GM19438 (cell line): ENCODE results near the gene HOXB3.

Experiments
- ATAC-seq: cut with Tn5 transposase; IDR thresholded peaks from one replicate; pipeline ENCODE4 v1.9.1; 2021; ENCODE audit warnings: low read depth; ENCODE audit not compliant: unreplicated experiment

The HOXB3 gene

DNA sequence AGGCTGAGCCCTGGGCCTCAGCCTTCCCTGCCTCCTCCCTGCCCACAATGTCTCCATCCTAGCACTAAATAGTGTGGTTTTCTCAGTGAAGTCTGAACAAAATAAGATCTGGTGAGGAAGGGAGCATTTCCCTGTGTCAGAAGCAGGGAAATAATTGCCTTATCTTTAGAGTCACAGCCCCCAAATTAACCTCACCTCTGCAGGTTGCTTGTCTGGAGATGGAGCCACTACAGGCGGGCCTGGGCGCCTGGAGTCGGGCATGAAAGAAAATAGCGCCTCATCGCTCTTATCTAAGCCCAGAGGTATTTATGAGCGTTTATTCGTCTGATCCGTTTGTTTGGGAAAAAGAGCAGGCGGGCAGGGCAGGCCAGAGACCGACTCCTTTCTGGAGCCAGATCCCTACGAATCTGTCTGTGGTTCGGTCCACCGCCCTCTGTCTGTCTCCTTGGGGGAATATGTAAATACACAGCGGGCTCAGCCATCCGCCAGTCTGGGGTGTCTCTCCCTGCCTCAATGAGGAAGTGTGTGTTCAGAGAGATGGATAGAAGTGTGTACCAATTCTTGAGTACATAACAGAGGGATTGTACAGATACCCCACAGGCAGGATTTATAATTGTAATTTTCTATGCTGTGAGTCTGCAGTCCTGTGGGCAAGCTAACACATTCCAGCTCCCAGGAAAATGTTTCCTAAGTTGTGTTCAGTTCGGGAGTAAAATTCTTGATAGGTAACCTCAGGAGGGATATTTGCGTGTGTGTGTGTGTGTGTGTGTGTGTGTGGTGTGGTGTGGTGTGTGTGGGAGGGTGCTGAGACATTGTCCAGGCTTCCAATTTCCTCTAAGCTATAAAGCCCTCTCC, 10.4 kb upstream of the HOXB3 start:
- ATAC-seq = no peak

DNA sequence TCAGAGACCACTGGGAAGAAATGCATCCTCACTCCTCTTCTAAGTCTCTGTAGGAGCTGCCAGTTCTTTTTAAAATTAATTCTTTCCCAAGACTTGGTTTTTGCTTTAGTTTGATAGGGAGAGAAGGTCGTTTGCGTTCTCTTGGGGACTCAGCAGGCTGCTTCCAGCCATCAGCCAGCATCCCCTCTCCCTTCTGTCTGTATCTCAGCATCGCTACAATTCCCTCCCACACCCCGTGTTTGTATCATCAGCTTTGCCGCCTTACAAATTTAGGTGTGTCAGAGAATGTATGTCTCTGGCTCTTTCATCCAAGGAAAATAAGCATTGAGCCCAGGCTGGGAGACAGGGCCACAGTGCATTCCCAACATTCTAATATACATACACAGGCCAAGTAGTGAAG, 9.3 kb upstream of the HOXB3 start:
- no peak for ATAC-seq

DNA sequence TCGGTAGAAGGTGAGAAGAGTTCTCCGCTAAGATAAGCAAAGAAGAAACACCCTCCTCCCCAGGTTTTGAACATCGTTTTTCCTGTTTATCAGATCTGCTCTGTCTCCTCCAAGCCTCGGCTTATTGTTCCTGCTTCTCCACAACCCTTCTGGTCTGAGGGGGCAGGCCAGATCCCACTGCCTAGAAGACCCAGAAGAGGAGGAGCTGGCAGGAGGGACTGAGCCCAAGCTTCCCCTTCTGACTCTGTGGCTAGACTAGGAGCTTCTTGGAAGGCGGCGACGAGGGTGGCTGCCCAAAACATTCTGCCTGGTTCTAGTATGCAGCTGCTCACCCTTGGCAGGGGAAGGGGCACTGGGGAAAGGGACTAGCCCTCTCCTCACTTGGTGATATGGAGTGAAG, 8.7 kb upstream of the HOXB3 start:
- no peak for ATAC-seq

DNA sequence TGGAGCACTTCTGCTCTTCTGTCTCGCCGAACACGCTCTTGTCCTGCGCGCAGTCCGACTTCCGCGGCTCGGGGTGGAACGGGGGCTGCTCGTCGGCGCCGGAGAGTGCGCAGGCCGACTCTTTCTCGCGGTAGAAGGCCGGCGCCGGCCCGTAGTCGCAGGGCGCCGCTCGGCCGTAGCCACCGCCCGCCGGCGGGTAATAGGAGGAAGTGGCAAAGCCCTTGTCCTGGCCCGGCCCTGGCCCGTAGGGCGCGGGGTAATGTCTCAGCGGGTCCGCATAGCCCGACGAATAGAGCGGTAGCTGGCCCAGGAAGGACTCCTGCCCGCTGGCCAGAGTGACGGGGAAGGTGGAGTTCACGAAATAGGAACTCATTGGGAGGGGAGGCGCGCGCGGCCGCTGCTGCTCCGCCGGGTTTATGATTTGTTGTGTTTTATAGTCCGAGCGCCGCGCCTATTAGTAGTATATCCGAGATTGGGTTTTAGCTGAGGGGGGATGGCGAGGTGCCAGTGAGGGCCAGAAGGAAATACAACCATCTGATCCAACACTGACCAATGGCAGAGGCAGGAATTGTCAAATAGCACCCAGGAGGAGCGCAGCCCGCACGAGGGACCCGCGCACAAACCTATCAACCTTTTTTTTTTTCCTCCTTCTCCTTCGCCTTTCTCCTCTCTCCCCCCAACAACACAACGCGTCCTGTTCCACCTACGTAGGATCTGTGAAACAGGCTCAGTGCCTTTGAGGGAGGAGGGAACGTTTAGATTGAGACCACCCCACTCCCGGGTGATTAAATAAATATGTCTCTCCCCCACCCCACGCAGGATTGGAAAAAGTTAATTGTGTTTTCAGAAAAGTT, 8.0 kb upstream of the HOXB3 start:
- no peak for ATAC-seq

DNA sequence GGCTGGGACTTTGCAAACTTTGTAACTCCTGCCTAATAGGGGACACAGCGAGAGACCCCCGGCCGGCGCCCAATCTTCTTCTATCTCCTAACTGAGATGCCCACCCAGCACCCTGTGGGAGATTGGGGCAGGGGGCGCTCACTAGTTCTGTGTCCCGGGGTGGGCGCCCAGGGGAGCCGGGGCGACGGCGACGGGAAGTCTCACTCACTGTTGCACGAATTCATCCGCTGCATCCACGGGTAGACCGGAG, 7.4 kb upstream of the HOXB3 start:
- no peak for ATAC-seq

DNA sequence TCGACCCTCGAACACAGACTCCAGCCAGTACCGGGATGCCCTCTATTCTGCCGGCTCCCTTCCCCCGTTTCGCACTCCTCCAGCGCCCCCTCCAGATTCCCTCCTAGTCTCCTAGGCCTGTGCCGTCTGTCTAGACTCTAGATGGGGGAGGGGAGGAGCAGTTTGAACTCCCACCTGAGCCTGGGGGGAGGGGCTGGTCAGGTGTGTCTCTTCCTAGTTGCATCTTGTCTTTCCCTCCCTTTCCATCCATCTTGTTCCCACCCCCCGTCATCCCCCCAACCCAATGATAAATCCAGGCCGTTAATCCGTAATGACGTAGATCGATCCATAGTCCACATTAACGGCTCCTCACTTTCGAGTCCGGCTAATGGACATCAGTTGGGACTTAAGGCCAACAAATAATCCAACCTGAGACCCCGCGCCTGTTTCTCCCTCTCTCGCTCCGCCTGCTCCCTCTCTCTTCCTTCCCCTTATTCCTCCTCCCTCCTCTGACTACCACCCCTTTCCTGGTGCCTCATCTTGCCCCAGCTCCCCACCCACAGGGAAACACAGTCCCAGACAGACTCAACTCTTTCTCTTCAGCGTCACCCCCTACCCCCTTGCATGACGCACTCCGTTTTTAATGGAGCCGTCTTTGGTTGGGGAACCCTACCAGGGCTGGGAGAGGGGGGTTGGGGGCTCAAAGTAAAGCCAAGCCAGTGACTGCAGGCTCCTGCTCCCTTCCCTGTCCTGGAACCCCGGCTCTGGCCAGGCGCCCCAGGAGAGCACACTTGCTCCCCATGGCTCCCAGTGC, 6.9 kb upstream of the HOXB3 start:
- no peak for ATAC-seq

DNA sequence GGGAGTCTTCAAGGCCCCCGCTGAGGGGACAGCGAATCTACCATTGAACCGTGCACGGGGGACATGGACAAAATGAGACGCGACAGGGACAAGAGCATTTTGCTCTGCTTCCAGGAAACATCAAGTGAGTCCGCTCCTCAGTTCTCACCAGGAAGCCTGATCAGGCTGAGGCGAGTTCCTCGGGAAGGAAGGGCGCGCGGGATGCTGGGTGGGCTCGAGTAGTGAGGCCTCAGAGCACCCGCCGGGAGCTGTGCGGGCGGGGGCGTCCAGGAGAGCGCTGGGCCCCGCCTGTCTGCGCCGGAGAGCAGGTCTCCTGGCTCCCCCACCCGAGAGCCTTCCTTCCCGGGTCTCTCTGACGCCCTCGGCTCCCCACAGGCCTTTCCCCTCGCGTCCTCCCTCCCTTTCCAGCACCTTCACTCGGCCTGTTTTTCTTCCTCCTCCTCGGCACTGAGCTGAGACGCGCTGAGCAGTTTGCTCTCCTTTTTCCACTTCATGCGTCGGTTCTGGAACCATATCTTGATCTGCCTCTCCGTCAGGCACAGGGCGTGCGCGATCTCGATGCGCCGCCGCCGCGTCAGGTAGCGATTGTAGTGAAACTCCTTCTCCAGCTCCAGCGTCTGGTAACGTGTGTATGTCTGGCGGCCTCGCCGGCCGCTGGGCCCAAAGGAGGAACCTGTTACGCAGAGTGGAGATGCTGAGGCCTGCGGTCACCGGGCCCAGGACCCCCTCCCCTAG, 6.1 kb upstream of the HOXB3 start:
- ATAC-seq = no peak

DNA sequence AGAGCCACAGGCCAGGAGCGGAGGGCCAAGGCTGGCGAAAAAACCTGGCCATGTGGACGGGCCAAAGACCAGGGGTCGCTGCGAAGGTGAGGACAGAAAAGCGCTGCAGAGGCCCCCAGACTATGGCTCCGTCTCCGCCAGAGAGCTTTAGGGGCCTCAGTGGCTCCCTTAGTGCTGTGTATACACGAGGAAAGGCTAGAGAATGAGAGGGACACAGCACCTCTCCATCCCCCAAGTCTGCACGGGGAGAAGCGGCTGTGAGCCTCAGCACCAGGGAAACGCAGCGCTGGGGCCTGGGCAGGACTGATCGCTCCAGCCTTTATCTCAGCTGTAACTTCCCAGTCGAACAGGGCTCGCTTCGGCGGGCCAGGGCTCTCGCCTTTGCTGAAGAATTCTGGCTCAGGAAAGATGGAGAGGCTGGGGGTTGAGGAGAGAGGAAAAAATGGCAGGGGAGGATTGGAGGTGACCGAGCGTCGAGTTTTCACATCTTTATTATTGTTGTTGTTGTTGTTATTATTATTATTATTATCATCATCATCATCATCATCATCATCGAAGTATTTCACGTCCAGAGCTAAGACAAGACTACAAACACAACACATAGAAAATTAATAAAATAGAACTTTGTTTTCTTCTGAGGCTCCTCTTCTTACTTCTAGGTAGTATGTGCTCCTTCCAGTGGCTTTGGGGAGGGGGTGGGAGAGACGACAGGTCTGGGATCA, 5.4 kb upstream of the HOXB3 start:
- ATAC-seq = no peak

DNA sequence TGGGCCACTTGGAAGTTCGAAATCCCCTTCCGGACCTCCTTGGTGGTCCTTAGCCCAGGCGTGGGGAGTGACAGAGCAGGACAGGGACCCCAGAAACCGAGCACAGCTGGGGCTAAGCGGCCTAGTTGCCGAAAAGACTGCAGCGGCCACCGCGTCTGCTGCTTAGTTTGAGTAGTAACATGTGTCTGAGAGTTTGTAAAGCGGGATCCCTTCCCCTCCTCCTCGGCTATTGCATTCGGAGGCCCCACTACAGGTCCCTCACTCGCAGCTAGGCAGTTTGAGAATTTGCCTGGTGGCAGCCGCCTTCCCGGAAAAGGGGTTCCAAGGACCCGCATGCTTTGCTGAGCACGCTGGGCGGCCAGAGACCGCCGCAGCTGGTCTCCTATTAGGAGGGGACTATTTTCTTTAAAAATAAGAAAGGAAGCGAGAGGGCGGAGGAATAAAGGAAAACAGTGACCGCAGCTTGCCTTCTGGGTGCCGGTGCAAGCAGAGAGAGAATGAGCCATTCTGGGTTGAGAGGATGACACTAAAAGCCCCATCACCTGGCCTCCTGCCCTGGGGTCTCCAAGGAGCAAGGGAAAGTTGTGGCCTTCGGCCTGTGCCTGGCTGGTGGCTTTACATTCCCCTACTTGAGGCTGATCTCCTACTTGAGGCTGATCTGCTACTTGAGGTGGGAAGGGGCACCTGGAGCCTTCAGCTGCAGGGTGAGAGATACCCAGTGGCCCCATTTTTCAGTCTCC, 4.7 kb upstream of the HOXB3 start:
- ATAC-seq = no peak

DNA sequence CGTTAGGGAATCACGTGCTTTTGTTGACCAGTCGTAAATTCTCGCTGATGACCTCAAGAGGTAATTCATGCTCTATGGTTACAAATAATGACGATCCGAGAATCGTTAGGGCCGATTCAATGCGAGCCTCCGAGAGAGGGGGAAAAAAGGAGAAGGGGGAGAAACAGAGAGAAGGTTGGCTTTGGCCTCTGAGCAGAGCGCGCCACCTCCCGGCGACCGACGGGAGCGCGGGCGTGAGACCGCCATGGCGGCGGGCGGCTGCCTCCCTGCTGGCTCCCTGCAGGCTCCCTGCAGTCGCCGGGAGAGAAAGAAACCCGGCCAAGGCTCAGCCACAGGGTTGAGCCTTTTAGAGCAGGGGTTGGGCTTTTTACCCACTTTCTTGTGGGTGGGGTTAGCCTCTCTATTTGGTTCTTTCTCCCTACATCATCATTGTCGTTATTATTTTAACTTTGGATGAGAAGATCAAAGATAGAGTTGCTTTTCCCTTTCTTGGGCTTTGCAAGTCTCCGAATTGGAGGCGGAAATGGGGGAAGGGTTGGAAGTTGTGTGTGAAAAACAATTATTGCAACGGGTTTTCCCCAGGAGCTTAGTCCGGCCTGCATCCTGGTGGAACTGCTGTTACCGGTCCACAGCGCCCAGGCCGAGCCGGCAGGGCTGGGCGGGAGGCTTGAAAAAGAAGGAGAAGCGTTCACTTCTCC, 3.9 kb upstream of the HOXB3 start:
- no peak for ATAC-seq

DNA sequence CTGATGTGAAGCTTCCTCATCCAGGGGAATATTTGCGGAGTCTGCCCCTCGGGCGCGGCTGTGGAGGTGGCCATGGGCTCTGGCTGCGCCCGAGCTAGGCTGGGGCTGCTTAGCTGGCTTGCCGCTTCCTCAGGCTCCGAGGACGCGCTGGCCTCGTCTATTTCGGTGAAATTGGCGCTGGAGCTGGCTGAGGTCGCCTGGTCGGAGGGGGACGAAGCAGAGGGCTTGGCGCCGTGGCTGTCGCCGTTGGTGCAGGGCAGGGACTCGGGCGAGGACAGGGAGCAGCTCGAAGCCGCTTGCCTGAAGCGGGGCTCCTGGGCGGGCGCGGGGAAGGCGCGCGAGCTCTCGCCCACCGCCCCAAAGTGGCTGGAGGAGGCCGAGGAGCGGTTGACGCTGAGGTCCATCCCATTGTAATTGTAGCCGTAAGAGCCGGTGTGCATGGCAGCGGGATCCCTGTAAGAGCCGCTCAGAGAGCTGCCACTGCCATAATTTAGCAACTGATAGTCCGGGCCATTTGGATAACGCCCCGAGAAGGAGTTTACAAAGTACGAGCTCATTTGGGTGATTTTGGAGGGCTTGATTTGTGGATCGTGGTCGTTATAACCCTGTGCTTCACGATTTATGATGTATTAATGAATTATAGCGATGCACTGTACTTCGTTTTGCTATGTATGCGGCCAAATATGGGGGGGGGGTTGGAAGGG, 3.2 kb upstream of the HOXB3 start, which contains the start of gene HOXB5:
Gene HOXB5, minus strand, starts transcription at position 654 of the 704 bp plus-strand sequence. Its CDS starts 97 bp downstream, at position 557.
- ATAC-seq = no peak

DNA sequence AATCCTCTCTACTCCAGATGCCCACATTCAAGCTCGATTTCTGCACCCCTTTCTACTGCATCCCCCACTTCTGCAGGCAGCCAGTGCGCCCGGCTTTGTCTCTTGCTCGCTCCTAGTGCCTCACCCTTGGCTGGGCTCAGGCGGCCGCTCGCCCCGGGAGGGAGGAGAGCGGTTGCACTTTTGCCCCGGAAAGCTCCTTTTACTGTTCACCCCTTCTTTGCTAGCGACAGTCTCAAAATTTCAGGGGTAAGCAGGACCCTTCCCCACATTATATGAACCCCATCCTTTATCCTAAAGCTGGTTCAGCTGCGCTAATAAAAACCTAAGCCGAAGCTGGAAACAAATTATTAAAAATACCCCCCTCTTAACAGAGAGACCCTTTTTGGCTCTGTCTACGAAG, 2.5 kb upstream of the HOXB3 start:
- no peak for ATAC-seq

DNA sequence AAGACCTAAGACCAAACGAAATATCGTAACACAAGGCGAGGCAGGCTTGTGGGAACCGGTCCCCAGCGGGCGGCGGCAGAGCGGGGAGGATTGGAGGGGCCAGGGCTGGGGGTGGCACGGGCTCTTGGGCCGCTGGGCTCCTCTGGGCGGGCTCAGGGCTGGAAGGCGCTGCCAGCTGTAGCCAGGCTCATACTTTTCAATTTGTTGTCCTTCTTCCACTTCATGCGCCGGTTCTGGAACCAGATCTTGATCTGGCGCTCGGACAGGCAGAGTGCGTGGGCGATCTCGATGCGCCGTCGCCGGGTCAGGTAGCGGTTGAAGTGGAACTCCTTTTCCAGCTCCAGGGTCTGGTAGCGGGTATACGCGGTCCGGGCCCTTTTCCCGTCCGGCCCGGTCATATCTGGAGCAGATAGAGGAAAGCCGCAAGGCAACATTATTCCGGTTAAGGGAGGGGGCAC, 2.0 kb upstream of the HOXB3 start:
- ATAC-seq = no peak

DNA sequence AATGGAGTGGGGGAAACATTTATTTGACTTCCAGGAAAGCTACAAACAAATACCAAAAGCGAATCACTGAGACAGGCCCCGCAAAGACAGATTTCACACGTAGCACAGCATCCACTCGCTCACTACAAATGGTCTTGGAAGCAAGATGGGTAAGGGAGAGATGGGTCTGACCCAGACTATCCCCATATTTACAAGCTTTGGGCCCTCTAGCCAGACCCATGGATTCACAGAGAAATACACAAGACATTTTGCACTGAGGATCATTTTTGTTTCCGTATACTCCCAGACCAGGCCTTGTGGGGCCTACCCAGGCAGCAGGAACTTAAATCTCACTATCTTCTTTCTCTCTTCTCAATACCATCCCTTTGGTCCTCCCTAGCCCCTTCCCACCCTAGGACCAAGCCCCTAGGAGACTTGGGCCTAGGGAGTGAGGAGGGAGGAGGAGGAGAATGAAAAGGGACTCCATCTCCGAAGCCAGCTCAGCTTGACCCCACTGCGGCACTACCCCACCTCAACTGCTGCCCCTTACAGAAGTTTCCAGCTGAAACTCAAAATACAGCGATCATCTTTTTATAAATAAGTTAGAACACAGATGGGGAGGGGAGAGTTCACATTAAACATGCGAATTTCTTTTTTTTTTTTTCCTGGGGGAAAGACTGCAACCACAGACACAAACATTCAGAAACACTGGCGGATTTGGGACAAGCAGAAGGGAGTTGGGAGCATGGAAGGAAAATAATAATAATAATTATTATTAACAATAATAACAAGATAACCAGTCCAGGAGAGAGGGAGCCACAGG, 1.4 kb upstream of the HOXB3 start:
- no peak for ATAC-seq

DNA sequence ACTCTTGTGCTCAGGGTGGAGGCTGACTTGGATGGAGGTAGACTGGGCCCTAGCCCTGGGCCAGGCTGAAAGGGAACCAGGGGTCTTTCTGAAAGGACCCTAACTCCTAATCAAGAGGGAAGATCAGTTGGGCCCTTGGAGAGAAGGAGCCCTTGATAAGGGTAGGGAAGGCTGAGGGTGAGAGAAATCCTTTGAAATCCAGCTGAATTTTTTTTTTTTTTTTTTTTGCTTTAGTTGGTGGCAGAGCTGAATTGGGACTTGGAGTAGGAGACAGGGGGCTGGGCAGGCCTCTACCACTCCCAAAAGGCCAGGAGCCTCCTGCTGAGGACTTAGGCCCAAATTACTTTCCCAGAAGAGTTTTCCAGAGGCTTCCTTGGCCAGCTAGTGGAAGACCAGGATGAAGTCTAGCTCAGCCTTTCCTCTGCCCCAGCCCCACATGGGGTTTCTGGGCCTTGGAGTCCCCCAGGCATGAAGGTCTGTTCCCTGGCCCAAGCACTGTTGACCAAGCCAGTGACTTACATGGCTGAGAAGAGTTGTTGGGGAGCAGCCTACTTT, 643 bp upstream of the HOXB3 start:
- ATAC-seq = no peak

DNA sequence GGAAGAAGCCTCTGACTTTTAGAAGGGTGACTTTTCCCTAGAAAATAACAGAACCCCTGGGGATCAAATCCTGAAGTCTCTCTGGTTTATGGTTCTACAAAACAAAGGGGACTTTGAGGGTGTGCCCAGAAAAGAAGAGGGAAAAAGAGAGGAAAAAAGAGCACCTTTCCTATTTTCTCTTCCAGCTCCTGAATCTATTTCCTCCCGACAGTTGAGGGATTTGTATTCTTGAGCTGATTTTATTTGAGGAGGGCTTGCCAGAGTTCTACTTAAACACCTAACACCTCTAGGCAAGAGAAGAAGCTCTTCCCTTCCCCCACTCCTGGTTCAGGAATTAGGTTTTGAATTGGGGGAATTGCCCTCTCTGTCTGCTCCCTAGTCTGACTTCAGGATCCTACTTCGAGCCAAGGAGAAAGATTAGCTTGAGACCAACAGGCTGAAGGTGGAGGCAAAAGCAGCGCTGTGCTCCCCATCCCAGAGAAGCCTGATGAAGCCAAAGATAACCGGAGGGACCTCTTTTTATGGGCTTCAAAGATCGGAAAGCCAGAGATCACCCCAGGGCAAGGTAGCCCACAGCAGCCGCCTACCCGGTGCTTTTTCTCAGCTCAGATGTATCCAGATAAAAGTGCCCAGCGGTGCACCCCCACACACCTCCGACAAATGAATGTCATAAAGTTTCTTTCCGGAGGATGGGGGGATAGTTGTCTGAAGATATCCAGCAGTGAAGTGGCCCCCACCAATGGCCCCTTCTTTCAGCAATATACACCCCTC, 796 bp downstream of the HOXB3 start:
- no peak for ATAC-seq
